ENCODE results near the gene IDH3G.

The IDH3G gene

DNA sequence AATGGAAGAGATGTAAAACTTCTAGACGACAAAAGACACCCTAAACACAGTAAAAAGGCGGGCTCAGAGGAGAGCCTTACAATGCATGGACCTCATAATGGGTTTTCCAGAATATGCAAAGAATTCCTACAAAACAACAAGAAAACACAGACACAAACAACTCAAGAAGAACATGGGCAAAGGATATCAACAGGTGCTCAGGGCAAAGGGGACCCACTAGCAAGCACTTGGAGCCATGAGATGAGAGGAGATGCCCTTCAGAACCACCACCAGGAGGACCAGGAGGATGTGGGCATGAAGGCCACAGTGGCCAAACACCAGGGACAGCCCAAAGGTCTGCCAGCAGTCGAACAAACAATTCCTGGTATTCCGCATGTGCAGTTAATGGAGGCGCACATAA lies 19.0 kb upstream of the IDH3G start:
- TF ChIP-seq, protein P1, sequence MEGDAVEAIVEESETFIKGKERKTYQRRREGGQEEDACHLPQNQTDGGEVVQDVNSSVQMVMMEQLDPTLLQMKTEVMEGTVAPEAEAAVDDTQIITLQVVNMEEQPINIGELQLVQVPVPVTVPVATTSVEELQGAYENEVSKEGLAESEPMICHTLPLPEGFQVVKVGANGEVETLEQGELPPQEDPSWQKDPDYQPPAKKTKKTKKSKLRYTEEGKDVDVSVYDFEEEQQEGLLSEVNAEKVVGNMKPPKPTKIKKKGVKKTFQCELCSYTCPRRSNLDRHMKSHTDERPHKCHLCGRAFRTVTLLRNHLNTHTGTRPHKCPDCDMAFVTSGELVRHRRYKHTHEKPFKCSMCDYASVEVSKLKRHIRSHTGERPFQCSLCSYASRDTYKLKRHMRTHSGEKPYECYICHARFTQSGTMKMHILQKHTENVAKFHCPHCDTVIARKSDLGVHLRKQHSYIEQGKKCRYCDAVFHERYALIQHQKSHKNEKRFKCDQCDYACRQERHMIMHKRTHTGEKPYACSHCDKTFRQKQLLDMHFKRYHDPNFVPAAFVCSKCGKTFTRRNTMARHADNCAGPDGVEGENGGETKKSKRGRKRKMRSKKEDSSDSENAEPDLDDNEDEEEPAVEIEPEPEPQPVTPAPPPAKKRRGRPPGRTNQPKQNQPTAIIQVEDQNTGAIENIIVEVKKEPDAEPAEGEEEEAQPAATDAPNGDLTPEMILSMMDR (IDR thresholded peaks at IDR 0.05; ENCODE audit: borderline replicate concordance, insufficient read depth, low read depth, low read length), result no peak

GRCh38 chrX:153812220-153812619 lies 18.0 kb upstream of the IDH3G start:
- TF ChIP-seq, protein P1 (IDR thresholded peaks at IDR 0.05; ENCODE audit: borderline replicate concordance, insufficient read depth, low read depth, low read length), result no peak

More for the DNA sequence above, 19.0 kb upstream of the IDH3G start:
- no peak overlapping the region for H3K4me3 ChIP-seq (ENCODE audit: low read depth, low read length)

GRCh38 chrX:153807976-153808375 lies 13.8 kb upstream of the IDH3G start:
- TF ChIP-seq, protein P1 (IDR thresholded peaks at IDR 0.05; ENCODE audit: borderline replicate concordance, insufficient read depth, low read depth, low read length), result no peak
- H3K4me3 ChIP-seq (ENCODE audit: low read depth, low read length), result no peak overlapping the region

More at GRCh38 chrX:153812220-153812619, 18.0 kb upstream of the IDH3G start:
- H3K4me3 ChIP-seq (ENCODE audit: low read depth, low read length), result no peak overlapping the region

GRCh38 chrX:153806999-153807575 lies 12.9 kb upstream of the IDH3G start:
- no peak overlapping the region for H3K4me3 ChIP-seq (ENCODE audit: low read depth, low read length)
- TF ChIP-seq, protein P1 (IDR thresholded peaks at IDR 0.05; ENCODE audit: borderline replicate concordance, insufficient read depth, low read depth, low read length), result no peak

GRCh38 chrX:153805436-153805835 lies 11.3 kb upstream of the IDH3G start:
- H3K4me3 ChIP-seq (ENCODE audit: low read depth, low read length), result no peak overlapping the region
- TF ChIP-seq, protein P1 (IDR thresholded peaks at IDR 0.05; ENCODE audit: borderline replicate concordance, insufficient read depth, low read depth, low read length), result no peak

DNA sequence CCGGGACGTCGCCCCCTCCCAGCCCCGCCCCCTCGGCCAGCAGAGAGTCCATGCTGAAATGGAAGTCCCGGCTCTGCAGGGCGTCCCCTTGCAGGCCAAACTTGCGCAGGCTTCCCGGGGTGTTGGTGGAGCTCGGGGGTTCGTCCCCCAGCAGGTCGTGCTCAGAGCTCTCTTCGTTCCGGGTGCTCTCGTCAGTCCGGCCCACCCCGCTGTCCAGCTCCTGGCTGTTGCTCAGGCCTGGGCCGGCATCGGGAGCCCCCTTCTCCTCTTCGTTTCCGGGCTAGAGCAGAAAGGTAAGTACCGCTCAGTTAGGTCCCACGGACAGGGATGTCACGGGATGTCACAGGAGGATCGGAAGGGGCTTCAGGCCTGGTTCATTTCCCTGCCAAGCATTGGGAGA lies 10.4 kb upstream of the IDH3G start:
- TF ChIP-seq, protein P1 (IDR thresholded peaks at IDR 0.05; ENCODE audit: borderline replicate concordance, insufficient read depth, low read depth, low read length), result no peak
- H3K4me3 ChIP-seq (ENCODE audit: low read depth, low read length), result no peak overlapping the region

DNA sequence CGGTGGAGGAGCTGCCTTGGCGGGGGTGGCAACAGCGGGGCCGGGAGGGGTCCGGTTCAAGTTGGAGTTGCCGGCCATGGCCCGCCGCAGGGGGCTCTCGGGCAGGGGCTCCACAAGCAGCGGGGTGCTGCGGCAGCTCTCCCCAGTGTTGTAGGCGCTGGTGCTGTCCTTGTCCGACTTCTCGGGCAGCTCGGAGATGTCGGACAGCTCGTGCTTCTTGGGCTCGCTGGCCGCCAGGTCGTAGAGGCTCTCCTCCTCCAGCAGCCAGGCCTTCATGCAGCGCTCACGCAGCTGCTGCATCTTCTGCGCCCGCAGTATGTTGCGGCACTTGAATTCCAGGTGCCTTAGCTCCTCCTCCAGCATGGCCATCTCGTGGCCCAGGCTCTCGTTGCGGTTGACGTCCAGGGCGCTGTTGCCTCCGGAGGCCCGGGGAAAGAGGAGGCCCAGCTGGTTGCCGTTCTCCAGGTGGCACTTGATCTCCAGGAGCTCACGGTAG lies 10.0 kb upstream of the IDH3G start:
- H3K4me3 ChIP-seq (ENCODE audit: low read depth, low read length), result no peak overlapping the region
- TF ChIP-seq, protein P1 (IDR thresholded peaks at IDR 0.05; ENCODE audit: borderline replicate concordance, insufficient read depth, low read depth, low read length), result no peak

Data from GM12875 (cell line).